Measurements from ENCODE around the gene C16orf46.
A peak's percentile ranks its signal among the peaks of the same experiment; 100 is the strongest.

Gene C16orf46

DNA sequence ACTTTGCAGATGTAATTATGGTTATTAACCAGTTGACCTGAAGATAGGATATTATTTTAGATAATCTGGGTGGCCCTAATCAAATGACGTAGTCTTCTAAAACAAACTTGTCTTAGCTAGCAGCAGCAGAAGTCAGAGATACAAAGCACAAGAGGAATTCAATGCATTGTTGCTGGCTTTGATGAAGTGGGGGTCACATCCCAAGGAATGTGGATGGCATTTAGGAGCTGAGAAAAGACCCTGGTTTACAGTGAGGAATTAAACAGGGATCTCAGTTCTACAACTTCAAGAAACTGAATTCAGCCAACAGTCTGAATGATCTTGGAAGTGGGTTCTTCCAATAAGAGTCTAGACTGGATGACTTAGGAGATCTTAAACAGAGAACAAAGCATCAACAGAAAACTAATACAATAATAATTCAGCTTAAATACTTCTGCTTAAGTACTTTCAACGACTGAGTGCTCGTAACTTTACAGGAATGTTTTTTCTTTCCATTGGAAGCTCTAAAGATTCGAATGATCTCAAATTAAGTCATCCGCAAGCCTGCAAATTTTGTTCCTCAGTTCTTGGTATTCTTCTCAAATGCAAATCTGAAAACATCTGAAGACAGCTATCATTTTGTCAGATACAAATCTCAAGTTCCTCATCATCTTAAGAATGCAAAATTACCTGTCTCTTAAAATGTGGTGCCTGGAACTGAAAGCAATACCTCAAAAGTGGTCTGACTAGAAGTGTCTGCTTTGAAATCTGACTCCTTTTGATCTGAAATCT lies 3.3 kb downstream of the C16orf46 start:
- no peak for DNase-seq

DNA sequence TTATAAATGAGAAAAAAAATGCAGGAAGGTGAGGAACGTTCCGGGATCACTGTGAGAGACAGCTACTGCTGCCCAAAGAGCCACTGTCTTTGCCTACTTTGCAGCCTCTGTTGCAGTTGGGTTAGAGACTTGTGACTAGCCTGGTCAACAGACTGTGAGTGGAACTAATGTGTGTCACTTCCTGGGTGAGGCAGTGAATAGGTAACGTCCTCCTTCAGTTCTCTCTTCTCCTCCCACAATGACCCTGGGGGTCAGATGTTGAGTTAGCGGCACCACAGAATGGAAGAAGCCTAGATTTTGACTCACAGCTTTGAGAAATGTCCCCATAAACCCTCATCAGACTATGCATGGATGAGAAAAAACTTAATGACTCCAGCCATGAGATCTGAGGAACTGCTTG lies 5.2 kb downstream of the C16orf46 start:
- DNase-seq: no peak

DNA sequence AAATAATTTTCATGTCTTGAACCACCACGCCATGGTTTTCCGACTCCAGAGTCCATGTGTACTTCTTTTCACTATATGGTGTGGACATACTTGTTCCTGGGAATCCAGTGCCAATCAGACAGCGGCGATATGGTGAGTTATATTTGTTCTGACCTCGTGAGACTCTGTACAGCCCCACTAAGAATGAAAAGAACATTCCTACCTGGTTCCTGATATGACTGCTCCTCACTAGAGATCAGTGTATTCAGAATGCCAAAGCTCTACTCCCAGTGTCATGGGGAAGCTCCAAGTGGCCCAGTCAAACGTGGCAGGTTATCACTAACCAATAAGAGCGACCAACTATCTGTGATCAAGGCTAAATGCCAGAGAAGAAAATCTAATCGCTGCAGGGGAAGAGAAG lies 6.1 kb downstream of the C16orf46 start:
- no peak for DNase-seq

DNA sequence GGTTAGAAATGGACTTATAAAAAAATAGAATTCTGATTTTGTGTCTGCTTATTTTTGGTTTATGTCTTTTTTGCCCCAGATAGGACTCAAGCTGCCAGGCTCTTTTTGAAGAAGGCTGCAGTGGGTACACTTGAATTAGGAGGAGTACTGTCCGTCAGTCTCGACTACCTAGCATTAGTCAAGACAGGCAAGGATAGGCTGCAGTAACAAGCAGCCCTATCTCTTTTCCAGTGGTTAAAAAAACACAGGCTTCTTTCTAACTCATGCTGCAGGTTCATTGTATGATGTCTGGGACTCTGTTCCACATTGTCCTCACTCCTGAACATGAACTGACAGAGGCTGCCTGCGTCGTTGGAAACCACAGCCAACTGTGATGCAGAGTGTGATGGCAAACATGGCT lies 8.0 kb downstream of the C16orf46 start:
- DNase-seq: no peak

DNA sequence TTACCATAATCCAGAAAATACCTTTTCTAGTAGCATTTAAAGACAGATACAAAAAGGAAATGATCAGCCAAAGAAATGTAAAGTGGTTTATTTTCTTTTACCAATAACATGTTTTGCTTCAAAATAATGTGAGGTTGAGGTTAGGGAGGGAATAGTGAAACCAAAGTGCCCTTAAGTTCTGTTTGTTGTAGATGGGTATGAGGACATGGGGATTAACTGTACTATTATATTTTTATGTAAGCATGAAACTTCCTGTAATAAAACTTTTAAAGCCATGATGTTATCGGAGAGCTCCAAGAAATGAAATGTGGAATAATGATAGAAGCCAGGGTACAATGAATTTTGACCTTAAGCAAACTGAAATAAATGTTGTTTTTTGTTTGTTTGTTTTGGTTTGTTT lies 9.9 kb downstream of the C16orf46 start:
- no peak for DNase-seq

DNA sequence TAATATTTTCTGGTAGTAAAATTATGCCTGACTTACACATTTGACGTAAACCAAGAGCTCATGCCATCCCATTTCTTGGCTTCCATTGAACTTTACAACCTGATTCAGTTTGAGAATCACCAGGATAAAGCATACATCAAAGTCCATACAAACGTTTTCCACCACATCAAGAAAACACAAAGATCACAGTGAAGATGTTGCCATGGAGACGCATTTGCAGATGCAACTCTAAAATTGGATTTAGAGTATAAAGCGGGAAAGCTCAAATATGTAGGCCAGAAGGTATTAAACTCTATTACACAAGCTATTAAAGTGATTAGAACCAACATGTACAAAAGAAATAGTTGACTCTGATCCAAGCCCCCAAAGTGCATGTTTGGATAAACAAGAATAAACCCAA lies 10.4 kb downstream of the C16orf46 start:
- DNase-seq: no peak

DNA sequence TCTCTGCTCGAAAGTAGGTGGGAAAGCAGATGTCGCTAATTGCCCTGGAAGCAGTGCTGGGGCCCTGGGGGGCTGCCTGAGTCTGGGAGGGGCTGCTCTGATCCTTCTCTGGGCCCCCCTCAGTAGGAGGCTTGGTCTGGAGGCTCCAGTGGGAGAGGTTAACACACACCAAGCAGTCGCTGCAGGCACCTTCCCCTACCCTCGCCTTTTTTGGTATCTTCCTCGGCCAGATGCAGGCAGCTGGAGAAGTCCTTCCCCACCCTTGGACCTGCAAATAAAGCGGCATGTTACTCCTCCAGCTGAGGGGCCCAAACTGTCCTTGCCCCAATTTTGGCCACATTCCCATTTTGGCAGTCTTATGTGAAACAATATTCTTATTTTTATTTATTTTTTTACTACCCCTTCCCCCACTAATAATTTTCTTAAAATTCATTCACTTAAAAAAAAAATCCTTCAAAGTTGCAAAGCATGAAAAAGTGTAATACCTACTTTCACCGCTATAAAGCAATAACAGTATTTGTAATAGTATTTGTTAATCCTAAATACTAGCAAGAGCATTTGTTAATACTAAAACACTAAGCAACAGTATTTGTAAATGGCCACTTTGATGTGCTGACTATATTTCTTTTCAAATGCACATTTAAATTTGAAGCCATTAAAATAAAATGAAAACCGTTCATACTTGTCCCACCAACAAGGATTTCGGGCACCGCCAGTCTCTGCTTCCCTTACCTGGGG lies 15.0 kb downstream of the C16orf46 start:
- DNase-seq: no peak

DNA sequence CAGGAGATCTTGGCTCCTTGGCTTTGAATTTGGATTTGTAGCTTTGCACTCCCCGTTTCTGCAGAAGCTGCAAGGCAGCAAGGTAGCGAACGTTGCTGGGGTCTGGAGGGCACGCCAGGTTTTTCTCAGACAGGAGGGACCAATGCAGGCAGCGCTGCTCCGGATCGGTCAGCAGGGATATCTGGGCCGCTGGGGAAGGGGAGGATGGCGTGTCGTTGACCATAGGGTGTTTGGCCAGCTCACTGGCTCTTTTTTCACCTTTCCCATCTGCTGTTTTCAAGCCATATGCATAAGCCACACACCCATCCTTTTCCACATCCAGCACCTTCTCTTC lies 15.8 kb downstream of the C16orf46 start:
- no peak for DNase-seq

DNA sequence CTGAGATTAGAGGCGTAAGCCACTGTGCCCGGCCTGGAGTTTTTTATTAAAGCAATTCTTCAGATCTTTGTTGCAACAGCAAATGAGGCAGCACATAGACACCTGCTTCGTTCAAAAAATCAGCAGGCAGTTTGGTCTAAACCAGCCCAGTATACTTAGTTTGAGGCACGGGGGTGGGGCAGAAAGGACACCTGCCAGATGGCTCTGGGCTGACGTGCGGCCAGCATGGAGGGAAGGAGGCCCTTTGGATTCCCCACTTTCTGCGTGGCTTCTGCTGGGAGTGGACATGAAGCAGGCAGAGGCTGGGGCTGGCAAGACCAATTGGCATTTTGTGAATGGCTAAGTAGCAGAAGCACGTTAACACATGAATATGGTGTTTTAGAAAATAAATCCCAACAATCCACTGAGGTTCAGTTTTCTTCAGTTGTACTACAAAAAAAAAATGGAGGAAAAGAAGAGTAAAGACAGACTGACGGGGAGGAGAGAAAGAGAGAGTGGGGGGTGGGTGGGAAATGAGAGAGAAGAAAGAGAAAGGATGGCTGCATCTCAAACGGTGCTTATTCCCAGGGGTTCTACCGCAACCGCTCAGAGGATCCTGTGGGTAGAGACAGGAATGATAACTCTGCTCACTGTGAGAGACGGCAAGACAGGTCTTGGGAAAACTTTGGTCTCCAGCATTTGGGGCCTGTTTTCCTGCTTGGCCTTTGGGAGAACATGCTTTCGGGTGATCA lies 16.3 kb downstream of the C16orf46 start:
- no peak for DNase-seq

DNA sequence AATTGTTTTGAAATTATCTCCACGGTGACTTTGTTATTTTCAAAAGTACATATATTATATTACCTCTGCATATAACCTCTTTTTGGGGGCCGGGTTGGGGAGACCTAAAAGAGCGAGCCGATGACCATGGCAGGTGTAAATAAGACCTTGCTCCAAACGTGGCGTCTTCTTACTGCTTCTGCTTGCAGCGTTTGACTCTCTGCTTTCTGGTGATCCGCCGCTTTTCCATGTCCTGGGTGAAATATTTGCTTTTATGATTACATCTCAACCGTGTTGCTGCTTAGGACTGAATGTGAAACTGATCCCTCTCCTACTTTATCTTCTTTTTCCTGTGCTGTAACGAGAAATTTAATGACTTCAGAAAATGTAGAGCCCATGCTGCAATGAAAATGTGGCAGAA lies 23.3 kb downstream of the C16orf46 start:
- no peak for DNase-seq

DNA sequence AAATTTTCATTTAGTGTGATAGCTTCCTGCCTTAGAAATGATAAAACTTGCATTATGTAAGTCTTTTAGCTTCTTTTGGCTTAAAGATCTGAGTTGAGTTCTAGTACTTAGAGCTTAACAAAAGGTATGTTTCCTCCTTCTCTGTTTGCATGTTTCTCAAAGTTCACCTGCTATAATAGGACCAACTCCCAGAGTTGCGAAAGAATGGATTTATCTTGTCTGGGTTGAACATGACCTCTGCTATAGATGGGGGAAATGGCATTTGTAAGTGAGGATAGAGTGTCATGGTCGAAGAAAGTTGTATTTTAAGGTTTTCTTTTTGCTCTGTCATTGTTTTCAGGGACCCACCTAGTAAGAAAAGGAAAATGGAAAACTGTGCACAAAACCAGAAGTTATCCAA lies 34.2 kb downstream of the C16orf46 start:
- no peak for DNase-seq

DNA sequence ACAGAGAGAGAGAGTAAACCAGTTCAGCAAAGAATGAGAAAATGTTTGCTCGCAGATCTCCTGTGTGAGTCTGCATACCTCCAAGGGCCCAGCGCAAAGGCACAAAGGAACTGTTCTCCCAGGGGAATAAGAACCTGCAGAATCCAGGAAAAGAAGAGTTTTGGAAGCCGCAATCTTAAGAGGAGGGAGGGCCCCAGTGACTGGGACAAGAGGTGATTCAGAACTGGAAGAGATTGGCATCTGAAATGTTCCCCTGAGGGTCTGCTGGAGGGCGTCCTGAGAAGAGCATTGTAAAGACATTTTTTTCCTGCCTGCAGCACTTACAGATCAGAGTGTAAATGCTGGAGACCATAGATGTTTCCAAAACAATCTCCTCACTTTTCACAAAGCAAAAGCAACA lies 35.3 kb downstream of the C16orf46 start:
- no peak for DNase-seq

DNA sequence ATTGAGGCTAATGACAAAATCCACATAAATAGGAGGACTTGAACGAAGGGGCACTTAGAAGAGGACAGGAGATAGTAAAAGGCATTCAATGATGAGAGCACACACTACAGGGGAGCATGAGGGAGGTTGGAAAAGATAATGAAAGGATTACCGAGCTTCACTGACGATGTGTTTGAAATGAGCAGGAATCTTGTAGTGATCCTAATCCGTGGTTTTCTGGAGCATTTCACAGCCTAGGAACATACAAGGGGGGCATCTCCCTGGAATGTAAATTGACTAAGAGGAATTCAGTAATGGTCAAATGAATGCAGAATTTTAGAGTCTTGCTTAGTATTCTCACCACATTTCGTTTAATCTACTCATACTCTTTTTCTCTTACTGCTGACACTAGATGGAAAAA lies 36.2 kb downstream of the C16orf46 start:
- DNase-seq: no peak

DNA sequence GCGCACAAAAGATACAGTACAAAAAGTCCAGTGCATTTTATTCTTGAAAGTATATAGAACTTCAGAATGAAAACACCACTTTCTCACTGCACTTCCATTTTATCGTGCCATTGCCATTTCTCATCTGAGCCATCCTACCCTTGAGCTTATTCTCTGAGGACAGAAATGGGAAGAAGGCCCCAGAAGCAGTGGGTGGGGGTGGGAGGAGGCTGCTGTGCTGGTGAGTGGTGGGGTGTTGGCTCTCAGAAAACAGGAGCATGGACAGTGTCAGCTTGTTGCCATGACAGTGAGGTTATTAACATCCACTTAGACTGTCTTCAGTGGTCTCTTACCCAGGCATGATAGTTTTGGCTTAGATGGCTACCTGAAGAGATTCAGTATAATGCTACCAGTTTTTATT lies 36.9 kb downstream of the C16orf46 start:
- no peak for DNase-seq

DNA sequence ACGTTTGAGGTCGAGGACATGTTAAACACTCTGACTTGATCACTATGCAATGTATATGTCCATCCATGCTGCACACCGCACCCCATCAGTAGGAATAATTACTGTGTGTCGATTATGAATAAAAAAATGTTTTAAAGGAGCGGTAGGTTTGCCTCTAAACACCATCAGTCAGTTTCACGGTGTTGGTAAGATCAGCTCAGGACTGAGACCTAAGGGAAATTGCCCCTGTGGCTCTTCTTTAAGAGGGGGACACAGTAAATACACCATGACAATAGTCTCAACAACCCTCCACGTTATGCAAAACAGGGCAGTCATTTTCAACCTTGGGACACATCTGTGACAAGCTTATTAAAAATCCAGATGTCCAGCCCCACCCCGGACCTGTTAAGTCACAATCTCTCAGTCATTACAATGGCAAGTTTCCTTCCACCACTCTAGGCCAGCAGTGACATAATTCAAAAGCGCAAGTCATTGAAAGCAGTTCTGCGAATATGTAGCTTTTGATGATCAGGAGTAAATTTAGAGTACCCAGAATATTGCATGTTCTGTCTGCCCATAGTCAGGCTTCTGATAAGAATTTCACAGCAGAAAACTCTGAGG lies 40.2 kb downstream of the C16orf46 start:
- no peak for DNase-seq

DNA sequence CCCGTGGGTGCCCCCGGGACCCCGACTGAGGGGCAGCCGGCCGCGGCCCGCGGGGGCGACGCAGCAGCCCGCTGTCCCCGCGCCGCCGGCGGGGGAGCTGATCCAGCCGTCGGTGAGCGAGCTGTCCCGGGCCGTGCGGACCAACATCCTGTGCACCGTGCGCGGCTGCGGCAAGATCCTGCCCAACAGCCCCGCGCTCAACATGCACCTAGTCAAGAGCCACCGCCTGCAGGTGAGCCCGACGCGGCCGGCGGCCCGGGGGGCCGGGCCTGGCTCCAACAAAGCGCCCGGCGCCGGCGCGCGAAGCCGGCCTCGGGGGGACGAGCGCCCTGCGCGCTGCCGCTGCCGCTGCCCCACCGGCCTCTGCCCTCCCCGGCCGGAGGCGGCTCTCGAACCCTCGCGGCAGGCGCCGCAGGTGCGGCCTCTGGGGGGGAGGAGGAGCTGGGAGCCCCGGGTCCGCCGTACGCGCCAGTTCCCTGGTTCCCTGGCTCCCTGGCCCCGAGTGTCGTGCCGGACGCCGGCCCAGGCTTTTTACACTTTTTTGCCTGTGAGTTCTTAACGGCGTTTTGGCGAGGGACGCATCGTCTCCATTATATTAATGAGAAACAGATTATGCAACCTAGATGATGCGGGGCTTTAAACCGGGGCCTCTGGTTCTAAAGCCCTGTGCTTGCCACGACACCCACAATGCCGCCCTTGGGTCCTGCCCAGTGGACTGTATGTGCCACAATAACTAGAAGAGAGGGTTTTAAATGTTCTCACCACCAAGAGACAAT lies 40.9 kb downstream of the C16orf46 start:
- peak; percentile 11 for DNase-seq

DNA sequence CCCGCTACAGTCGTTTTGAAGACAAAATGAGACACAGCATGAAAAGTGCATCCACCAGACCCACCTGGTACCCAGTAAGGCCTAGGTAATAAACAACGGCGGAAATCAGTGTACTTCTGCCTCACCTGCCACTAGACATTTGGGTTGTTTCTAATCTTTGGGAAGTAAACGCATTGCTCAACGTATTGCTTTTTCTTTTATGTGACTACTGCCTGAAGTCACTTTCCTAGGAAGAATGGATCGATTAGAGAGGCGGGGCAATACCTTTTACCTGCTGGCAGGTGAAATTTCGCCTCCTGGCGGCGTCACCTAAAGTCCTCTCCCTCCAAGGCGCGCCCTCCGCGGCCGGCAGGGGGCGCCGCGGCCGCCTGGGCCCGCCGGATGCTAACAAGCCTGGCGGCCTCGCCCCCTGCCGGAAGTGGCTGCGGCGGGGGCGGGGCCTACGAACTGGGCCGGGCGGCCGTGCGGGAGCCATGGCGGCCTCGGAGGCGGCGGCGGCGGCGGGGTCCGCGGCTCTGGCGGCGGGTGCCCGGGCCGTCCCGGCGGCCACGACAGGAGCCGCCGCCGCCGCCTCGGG lies 41.6 kb downstream of the C16orf46 start, which contains the start of gene ATMIN:
ATMIN (plus strand) TSS at position 445 of the 577 bp plus-strand sequence; CDS start at position 474, 29 bp downstream.
- DNase-seq: peak; percentile 83

DNA sequence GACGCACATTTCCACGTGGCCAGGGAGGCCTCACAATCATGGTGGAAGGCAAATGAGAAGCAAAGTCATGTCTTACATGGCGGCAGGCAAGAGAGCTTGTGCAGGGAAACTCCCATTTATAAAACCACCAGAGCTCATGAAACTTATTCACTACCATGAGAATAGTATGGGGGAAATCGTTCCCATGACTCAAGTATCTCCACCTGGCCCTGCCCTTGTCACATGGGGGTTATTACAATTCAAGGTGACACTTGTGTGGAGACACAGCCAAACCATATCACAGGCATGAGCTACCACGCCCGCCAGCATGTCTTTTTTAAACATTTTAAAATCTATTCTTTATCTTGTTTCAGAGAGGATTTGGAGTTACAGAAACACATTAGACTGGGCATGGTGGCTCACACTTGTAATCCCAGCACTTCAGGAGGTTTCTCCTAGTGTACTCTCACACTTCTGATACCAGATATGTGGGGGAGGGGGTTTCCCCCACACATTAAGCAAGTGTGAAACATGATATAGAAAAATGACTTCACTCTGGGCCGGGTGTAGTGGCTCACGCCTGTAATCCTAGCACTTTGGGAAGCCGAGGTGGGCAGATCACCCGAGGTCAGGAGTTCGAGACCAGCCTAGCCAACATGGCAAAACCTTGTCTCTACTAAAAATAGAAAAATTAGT lies 47.0 kb downstream of the C16orf46 start:
- DNase-seq: no peak

DNA sequence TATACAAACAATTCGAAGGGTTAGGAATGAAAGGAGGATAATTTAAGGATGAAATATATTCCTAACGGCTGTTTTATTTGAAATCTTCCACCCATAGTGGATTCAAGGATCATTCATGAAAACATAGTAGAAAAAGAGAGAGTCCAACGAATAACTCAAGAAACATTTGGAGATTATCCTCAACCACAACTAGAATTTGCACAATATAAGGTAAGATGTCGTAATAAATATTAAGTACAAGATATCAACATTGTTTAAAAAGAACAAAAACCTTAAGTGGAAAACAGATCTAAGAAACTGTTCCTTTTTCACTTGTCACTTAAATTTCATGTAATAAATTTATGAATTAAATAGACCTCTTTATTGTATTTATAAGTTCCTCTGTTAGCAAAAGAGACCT lies 50.6 kb downstream of the C16orf46 start:
- DNase-seq: no peak

DNA sequence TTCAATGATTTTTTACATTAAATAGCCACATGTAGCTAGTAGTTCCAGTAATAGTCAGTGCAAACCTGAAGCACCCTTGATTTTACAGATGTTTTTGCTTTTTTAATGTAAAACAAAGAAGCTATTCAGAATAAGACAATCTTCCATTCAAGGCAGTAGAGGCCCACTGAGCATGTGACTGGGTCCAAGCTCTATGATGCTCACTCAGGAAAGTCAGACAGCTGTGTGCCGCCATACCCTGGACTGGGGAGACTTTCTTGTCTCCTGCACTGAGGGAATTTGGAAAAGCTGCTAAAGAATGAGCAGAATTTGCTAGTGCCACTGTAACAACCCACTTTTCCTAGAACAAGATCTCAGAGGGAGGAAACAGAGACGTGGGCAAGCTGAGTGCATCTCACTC lies 58.5 kb downstream of the C16orf46 start:
- no peak for DNase-seq

DNA sequence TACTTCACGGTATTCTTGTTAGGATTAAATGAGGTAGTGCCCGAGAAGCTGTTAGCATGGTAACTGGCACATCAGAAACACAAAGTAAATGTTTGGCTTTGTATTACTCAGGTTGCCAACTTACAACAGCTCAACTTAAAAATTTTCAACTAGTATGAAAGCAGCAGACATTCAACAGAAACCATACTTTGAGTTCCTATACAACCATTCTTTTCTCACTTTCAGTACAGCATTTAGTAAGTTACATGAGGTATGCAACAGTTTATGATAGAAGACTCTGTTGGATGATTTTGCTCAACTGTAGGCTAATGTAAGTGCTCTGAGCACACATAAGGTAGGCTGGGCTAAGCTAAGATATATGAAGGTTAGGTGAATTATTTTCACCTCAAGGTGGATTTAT lies 62.4 kb downstream of the C16orf46 start:
- DNase-seq: no peak

DNA sequence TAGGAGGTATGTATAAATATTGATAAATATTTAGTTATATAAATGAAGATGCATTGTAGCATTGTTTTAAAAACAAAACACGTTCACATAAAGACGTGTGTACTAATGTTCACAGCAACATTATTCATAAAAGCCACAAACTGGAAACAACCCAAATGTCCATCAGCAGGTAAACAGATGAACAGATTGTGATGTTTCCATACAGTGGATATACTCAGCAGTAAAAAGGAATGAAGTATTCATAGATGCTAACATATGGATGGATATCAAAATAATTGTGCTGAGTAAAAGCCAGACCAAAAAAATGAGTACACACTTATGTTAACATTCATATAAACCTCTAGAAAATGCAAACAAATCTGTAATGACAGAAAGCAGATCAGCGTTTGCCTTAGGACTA lies 64.1 kb downstream of the C16orf46 start:
- DNase-seq: no peak

All from effector CD4-positive, alpha-beta T cell (primary cell).